B cell (primary cell): Measurements from ENCODE around the gene TUT1. TPM values are rescaled to one million over a fixed set of nuclear protein-coding genes. Genes with fewer than 3 reads are reported as not detected.
A peak's percentile ranks its signal among the peaks of the same experiment; 100 is the strongest.

Experiments
- ATAC-seq: fragments of 200-7000 bp; cut with Tn5 transposase; one replicate; pipeline ENCODE4 v1.10.0; 2021; ENCODE audit warnings: low read depth, mild to moderate bottlenecking, moderate number of reproducible peaks, moderate library complexity
- CTCF ChIA-PET: fragments of 350-600 bp; sonication (Branson Sonifier 250); formaldehyde crosslinking; loops from one replicate; lab custom pipeline; 2021; ENCODE audit warnings: antibody characterized with exemption, inconsistent platforms; lab: Charles Lee
- POLR2A ChIA-PET: fragments of 350-600 bp; sonication (Branson Sonifier 250); formaldehyde crosslinking; loops from one replicate; lab custom pipeline; 2021; ENCODE audit warnings: antibody characterized with exemption; lab: Charles Lee
- DNase-seq: peaks from one replicate; pipeline ENCODE4 v3.0.0; 2013
- H2AFZ ChIP-seq: 2 replicates; pipeline ENCODE4 v1.6.1; 2012; ENCODE audit warnings: mild to moderate bottlenecking, low read depth, low read length; ENCODE audit not compliant: insufficient read depth, poor library complexity, severe bottlenecking
- H3K27ac ChIP-seq, 2 donors: 1 replicate in 1 of 2; 2 replicates in 1 of 2; pipeline ENCODE4 v1.5.1; 2012 to 2013; ENCODE audit warnings: low read length in 2 of 2, mild to moderate bottlenecking in 2 of 2, moderate library complexity in 1 of 2
- H3K27me3 ChIP-seq, 4 experiments: fragments of 200-600 bp in 1 of 4; sonication (generic) in 1 of 4; replicated peaks in 1 of 4; 1 replicate in 2 of 4; 2 replicates in 2 of 4; pipeline versions ENCODE4 v1.6.1 to v1.7.0; 2013 to 2016; ENCODE audit warnings: low read length in 3 of 4, mild to moderate bottlenecking in 2 of 4, mixed read lengths in 1 of 4, moderate library complexity in 1 of 4; ENCODE audit not compliant: insufficient read depth in 4 of 4, control insufficient read depth in 3 of 4; ENCODE audit errors: control extremely low read depth in 1 of 4
- H3K36me3 ChIP-seq, 2 experiments: replicated peaks in 1 of 2; 1 replicate in 1 of 2; 2 replicates in 1 of 2; pipeline versions ENCODE4 v1.6.1 to v1.7.1; 2013; ENCODE audit warnings: low read length in 1 of 2; ENCODE audit not compliant: insufficient read depth in 2 of 2, control insufficient read depth in 1 of 2; ENCODE audit errors: control extremely low read depth in 1 of 2, extremely low read depth in 1 of 2
- H3K4me1 ChIP-seq, 2 donors: fragments of 200-600 bp in 1 of 2; sonication (generic) in 1 of 2; 1 replicate in 1 of 2; 2 replicates in 1 of 2; pipeline versions ENCODE4 v1.5.1 to v1.6.1; 2013 to 2017; ENCODE audit warnings: low read length in 2 of 2; ENCODE audit not compliant: control insufficient read depth in 2 of 2, insufficient read depth in 2 of 2
- H3K4me2 ChIP-seq: replicated peaks from 2 replicates; pipeline ENCODE3; 2012; ENCODE audit warnings: mild to moderate bottlenecking, low read depth, low read length; ENCODE audit not compliant: poor library complexity, severe bottlenecking
- H3K4me3 ChIP-seq, 5 experiments: fragments of 200-600 bp in 1 of 5; sonication (generic) in 1 of 5; 1 replicate in 3 of 5; 2 replicates in 2 of 5; pipeline versions ENCODE4 v1.5.1 to v1.7.0; 2011 to 2016; ENCODE audit warnings: low read length in 4 of 5, mild to moderate bottlenecking in 4 of 5, low read depth in 2 of 5, control low read depth in 1 of 5, moderate library complexity in 1 of 5; ENCODE audit not compliant: insufficient read depth in 1 of 5; ENCODE audit errors: control extremely low read depth in 1 of 5, extremely low read depth in 1 of 5
- H3K79me2 ChIP-seq: fragments of 200-600 bp; sonication (generic); one replicate; pipeline ENCODE4 v1.6.0; 2016; ENCODE audit warnings: low read length; ENCODE audit not compliant: control insufficient read depth, insufficient read depth
- H3K9ac ChIP-seq: fragments of 200-600 bp; sonication (generic); 2 replicates; pipeline ENCODE4 v1.6.1; 2017; ENCODE audit warnings: mild to moderate bottlenecking, low read length, moderate library complexity
- H3K9me3 ChIP-seq, 3 donors: one replicate each; pipeline versions ENCODE4 v1.6.1 to v1.7.1; 2013; ENCODE audit warnings: low read length in 2 of 3; ENCODE audit not compliant: control insufficient read depth in 2 of 3, insufficient read depth in 1 of 3; ENCODE audit errors: control extremely low read depth in 1 of 3
- H4K20me1 ChIP-seq: 2 replicates; pipeline ENCODE4 v1.6.0; 2012; ENCODE audit warnings: mild to moderate bottlenecking, low read length; ENCODE audit not compliant: insufficient read depth, control insufficient read depth, poor library complexity, severe bottlenecking
- H3K27ac Mint-ChIP-seq: one replicate; pipeline ENCODE4 v1.8.0; 2021; ENCODE audit warnings: mixed read lengths
- H3K27me3 Mint-ChIP-seq: one replicate; pipeline ENCODE4 v1.8.0; 2021; ENCODE audit warnings: mixed read lengths
- H3K4me1 Mint-ChIP-seq: one replicate; pipeline ENCODE4 v1.8.0; 2021; ENCODE audit warnings: mixed read lengths
- H3K4me3 Mint-ChIP-seq: one replicate; pipeline ENCODE4 v1.8.0; 2021; ENCODE audit warnings: mixed read lengths
- H3K9me3 Mint-ChIP-seq: one replicate; pipeline ENCODE4 v1.8.0; 2022; ENCODE audit warnings: mixed read lengths; ENCODE audit not compliant: insufficient read depth
- EZH2 ChIP-seq: IDR thresholded peaks from 2 replicates; pipeline ENCODE4 v1.6.1; 2012; ENCODE audit warnings: borderline replicate concordance, low read depth, mild to moderate bottlenecking, moderate library complexity, low read length; ENCODE audit not compliant: insufficient read depth, poor library complexity, severe bottlenecking
- WGBS: methylation state at CpG from one replicate; pipeline ENCODE4 v1.1.5; 2013; ENCODE audit warnings: missing lambda C conversion rate; ENCODE audit not compliant: insufficient coverage; 5-methylcytosine and 5-hydroxymethylcytosine counted together
- intact Hi-C: fragments of 100-400 bp; cut with micrococcal nuclease; formaldehyde crosslinking; loops from one replicate; pipeline ENCODE4 v1.10.0; 2022
- polyA plus RNA-seq: library from polyadenylated mRNA; depleted of rRNA; stranded (reverse); fragments of >200 nt; gene quantifications from 2 replicates; pipeline ENCODE4 v1.2.3, GENCODE V29; 2012
- total RNA-seq, 2 donors: library from RNA; stranded (reverse); fragments of 120-200 nt in 1 of 2; gene quantifications; 1 replicate in 1 of 2; 2 replicates in 1 of 2; pipeline versions ENCODE4 v1.2.3 to v1.2.4, GENCODE V29; 2013 to 2022
- TF ChIP-seq, protein P1 (sequence below): fragments of 200-600 bp; IDR thresholded peaks from one replicate; pipeline ENCODE4 v1.8.0; 2022; ENCODE audit warnings: antibody characterized with exemption, mild to moderate bottlenecking

TUT1 gene
- total and polyA plus RNA-seq, 2 donors (not counting 1 experiment from before 2014, with no cell fraction given) = 31.1 to 47.7 TPM

DNA sequence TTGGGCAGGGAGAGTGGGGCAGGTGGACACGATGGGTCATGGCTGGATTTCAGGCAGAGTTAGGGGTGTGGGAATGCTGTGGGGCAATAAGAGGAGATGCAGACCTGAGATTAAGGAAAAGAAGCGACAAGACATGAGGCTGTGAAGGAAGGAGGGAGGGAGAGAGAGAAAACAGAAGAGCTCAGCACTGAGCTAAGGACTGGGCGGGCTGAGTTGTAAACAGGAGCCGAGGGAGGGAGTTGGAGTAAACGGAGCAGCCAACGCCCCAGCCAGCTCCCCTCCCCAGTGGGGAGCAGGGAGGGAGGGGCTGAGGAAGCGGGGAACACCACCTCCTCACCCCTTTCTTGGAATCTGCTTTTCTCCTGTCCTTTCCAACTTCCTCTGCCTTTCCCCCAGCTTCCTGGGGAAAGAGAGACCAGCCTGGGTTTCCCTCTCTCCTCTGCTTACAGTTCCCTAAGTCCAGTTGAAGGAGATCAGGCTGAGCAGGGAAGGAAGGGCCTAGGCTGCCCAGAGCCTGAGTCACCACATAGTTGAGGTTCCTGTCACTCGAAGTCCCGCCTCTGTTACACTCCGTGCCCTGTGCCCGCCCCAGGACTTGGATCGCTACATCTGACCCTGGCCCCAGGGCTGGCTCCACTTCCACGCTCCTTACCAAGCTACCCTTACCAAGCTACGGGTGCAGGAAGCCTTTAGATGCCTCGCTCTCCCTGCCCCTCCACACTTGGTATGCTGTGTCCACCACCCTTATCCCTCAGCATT is 38.1 kb downstream of the TUT1 start:
- peak overlapping the region; percentile 82 for H3K4me3 Mint-ChIP-seq
- Histone ChIP-seq H3K4me1 (peaks cover 78 to 84% of the 10 kb centered on the region in 2 donors), H3K9me3 (no peaks in the 10 kb centered on the region), H4K20me1 (no peaks in the 10 kb centered on the region), H3K4me2 (peak overlapping the region; percentile 74), H2AFZ (peak overlapping the region; percentile 20), H3K9ac (peak overlapping the region; percentile 54), H3K27me3 (no peaks in the 10 kb centered on the region), H3K36me3 (peaks cover 0 to under 1% of the 10 kb centered on the region in 2 experiments), H3K4me3 (peak overlapping the region in 1 of 5 experiments; percentile 48), H3K27ac (peak overlapping the region; percentile 98 to 99), H3K79me2 (peaks cover 16% of the 10 kb centered on the region)
- peak overlapping the region; percentile 96 for H3K27ac Mint-ChIP-seq
- H3K9me3 Mint-ChIP-seq = no peaks in the 10 kb centered on the region
- TF ChIP-seq, protein P1, sequence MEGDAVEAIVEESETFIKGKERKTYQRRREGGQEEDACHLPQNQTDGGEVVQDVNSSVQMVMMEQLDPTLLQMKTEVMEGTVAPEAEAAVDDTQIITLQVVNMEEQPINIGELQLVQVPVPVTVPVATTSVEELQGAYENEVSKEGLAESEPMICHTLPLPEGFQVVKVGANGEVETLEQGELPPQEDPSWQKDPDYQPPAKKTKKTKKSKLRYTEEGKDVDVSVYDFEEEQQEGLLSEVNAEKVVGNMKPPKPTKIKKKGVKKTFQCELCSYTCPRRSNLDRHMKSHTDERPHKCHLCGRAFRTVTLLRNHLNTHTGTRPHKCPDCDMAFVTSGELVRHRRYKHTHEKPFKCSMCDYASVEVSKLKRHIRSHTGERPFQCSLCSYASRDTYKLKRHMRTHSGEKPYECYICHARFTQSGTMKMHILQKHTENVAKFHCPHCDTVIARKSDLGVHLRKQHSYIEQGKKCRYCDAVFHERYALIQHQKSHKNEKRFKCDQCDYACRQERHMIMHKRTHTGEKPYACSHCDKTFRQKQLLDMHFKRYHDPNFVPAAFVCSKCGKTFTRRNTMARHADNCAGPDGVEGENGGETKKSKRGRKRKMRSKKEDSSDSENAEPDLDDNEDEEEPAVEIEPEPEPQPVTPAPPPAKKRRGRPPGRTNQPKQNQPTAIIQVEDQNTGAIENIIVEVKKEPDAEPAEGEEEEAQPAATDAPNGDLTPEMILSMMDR = no peak
- TF ChIP-seq EZH2 = no peak
- peaks cover 77% of the 10 kb centered on the region for H3K4me1 Mint-ChIP-seq
- ChIA-PET POLR2A (interaction anchor here (0.6 to 9.3 kb wide), 4 partner anchors 11 to 210 kb away, joined by 3 to 119 read pairs (median 4); partner anchors contain the start of genes INTS5 and TUT1), CTCF (interaction anchor here (0.7 to 13.2 kb wide), 8 partner anchors 11 to 159 kb away, joined by 3 to 376 read pairs (median 3); partner anchors contain the start of gene TUT1)
- ATAC-seq = peak; percentile 12
- intact Hi-C loops = no loop called here
- H3K27me3 Mint-ChIP-seq = no peaks in the 10 kb centered on the region
- WGBS = 23% methylated on average over 8 of the region's 15 CpGs
- DNase-seq = peak; percentile 81
